Endothelial cell of umbilical vein (primary cell): Measurements from ENCODE around the gene CD2AP. TPM values are rescaled to one million over a fixed set of nuclear protein-coding genes. Genes with fewer than 3 reads are reported as not detected.

Experiments
- BruUV-seq: library from RNA; stranded (reverse); fragments of 400-500 nt; replicated peaks from 2 replicates; lab custom pipeline; 2021; lab: Mats Ljungman, UMichigan
- CTCF ChIA-PET: fragments of 300-600, 350-600 bp; sonication (Branson Sonifier 250); formaldehyde crosslinking; loops from one replicate; lab custom pipeline; 2021; ENCODE audit warnings: antibody characterized with exemption, inconsistent platforms; lab: Charles Lee
- POLR2A ChIA-PET: fragments of 300-600, 350-600 bp; sonication (Branson Sonifier 250); formaldehyde crosslinking; loops from one replicate; lab custom pipeline; 2021; ENCODE audit warnings: antibody characterized with exemption, inconsistent platforms; lab: Charles Lee
- DNase-seq: peaks from one replicate; pipeline ENCODE4 v3.0.0-alpha.2; 2011; ENCODE audit warnings: low read depth, low spot score
- FAIRE-seq: peaks from 2 replicates; lab custom pipeline; 2011; peaks lifted over from hg19 to GRCh38; lab: Jason Lieb, UNC
- H2AFZ ChIP-seq: 2 replicates; pipeline ENCODE4 v1.6.0; 2012; ENCODE audit warnings: low read depth, low read length, control low read depth, inconsistent platforms
- H3K27ac ChIP-seq: 2 replicates; pipeline ENCODE4 v1.5.1; 2011; ENCODE audit warnings: low read depth, mild to moderate bottlenecking, control low read depth, low read length, moderate library complexity; ENCODE audit not compliant: insufficient read depth
- H3K27me3 ChIP-seq, 2 experiments: 2 replicates each; pipeline versions ENCODE4 v1.6.0 to v1.6.1; 2011; ENCODE audit warnings: low read length in 2 of 2, mixed read lengths in 1 of 2; ENCODE audit not compliant: control insufficient read depth in 2 of 2, insufficient read depth in 2 of 2
- H3K36me3 ChIP-seq, 2 experiments: 2 replicates in 1 of 2; 3 replicates in 1 of 2; pipeline ENCODE4 v1.5.1; 2011; ENCODE audit warnings: low read length in 2 of 2, mild to moderate bottlenecking in 1 of 2, moderate library complexity in 1 of 2; ENCODE audit not compliant: control insufficient read depth in 2 of 2, insufficient read depth in 2 of 2; ENCODE audit errors: extremely low read depth in 1 of 2
- H3K4me1 ChIP-seq: 3 replicates; pipeline ENCODE4 v1.5.1; 2011; ENCODE audit warnings: mild to moderate bottlenecking, low read length; ENCODE audit not compliant: control insufficient read depth, insufficient read depth; ENCODE audit errors: extremely low read depth
- H3K4me2 ChIP-seq: 2 replicates; pipeline ENCODE4 v1.6.1; 2011; ENCODE audit warnings: low read length, control low read depth, mixed read lengths; ENCODE audit not compliant: insufficient read depth
- H3K4me3 ChIP-seq, 3 experiments: fragments of 200-600 bp in 1 of 3; sonication (generic), shearing (Covaris generic) in 1 of 3; replicated peaks in 1 of 3; 2 replicates each; pipeline ENCODE4 v1.5.1; 2011 to 2016; ENCODE audit warnings: control low read depth in 3 of 3, low read length in 3 of 3, mild to moderate bottlenecking in 2 of 3, inconsistent platforms in 1 of 3, low read depth in 1 of 3, moderate library complexity in 1 of 3; ENCODE audit not compliant: insufficient read depth in 1 of 3
- H3K79me2 ChIP-seq: 2 replicates; pipeline ENCODE4 v1.6.0; 2012; ENCODE audit warnings: low read length, inconsistent platforms; ENCODE audit not compliant: control insufficient read depth, insufficient read depth
- H3K9ac ChIP-seq: replicated peaks from 2 replicates; pipeline ENCODE3; 2011; ENCODE audit warnings: low read length, control low read depth; ENCODE audit not compliant: insufficient read depth; ENCODE audit errors: extremely low read depth
- H3K9me1 ChIP-seq: replicated peaks from 3 replicates; pipeline ENCODE4 v1.6.0; 2011; ENCODE audit warnings: mild to moderate bottlenecking, low read length; ENCODE audit not compliant: control insufficient read depth, insufficient read depth; ENCODE audit errors: extremely low read depth
- H3K9me3 ChIP-seq: replicated peaks from 2 replicates; pipeline ENCODE4 v1.5.1; 2012; ENCODE audit warnings: low read length, inconsistent platforms; ENCODE audit not compliant: control insufficient read depth, insufficient read depth
- H4K20me1 ChIP-seq: replicated peaks from 2 replicates; pipeline ENCODE3; 2011; ENCODE audit warnings: mild to moderate bottlenecking, low read length; ENCODE audit not compliant: control insufficient read depth, insufficient read depth; ENCODE audit errors: extremely low read depth
- CTCF ChIP-seq, 2 donors: IDR thresholded peaks; 1 replicate in 1 of 2; 2 replicates in 1 of 2; pipeline ENCODE4 v1.5.1; 2011; ENCODE audit warnings: low read length in 2 of 2, mild to moderate bottlenecking in 2 of 2, moderate library complexity in 2 of 2, control low read depth in 1 of 2, inconsistent platforms in 1 of 2, low read depth in 1 of 2; ENCODE audit not compliant: insufficient read depth in 1 of 2; ENCODE audit errors: extremely low read depth in 1 of 2
- EZH2 ChIP-seq: IDR thresholded peaks from 2 replicates; pipeline ENCODE4 v1.6.1; 2012; ENCODE audit warnings: borderline replicate concordance, low read depth, mild to moderate bottlenecking, moderate library complexity, low read length, inconsistent platforms; ENCODE audit not compliant: severe bottlenecking
- FOS ChIP-seq: IDR thresholded peaks from 2 replicates; pipeline ENCODE4 v1.6.1; 2011; ENCODE audit warnings: mild to moderate bottlenecking, low read length, moderate library complexity, borderline replicate concordance; ENCODE audit not compliant: insufficient read depth
- GATA2 ChIP-seq: IDR thresholded peaks from 2 replicates; pipeline ENCODE4 v1.7.0; 2011; ENCODE audit warnings: low read depth, mild to moderate bottlenecking, moderate library complexity, mixed read lengths, low read length; ENCODE audit not compliant: insufficient read length, insufficient read depth
- JUN ChIP-seq: IDR thresholded peaks from 2 replicates; pipeline ENCODE4 v1.6.1; 2011; ENCODE audit warnings: borderline replicate concordance, low read depth; ENCODE audit not compliant: insufficient read length, insufficient read depth
- MYC ChIP-seq: IDR thresholded peaks from one replicate; pipeline ENCODE4 v1.6.1; 2011; ENCODE audit warnings: mild to moderate bottlenecking, low read depth, low read length
- POLR2A ChIP-seq: IDR thresholded peaks from 2 replicates; pipeline ENCODE4 v1.6.1; 2012; ENCODE audit warnings: low read depth, mild to moderate bottlenecking, control low read depth, low read length
- POLR2AphosphoS5 ChIP-seq: IDR thresholded peaks from 2 replicates; pipeline ENCODE4 v1.6.1; 2012; ENCODE audit warnings: low read depth, mild to moderate bottlenecking, control low read depth, low read length, moderate library complexity; ENCODE audit not compliant: insufficient read depth
- dilution Hi-C: fragments of 300-500 bp; cut with MboI; formaldehyde crosslinking; loops from one replicate; pipeline ENCODE4 v1.15.0; 2019; ENCODE audit warnings: low sequenced_read_pairs; ENCODE audit not compliant: extremely low pct_ligation_motif_present
- intact Hi-C: fragments of 100-400 bp; cut with micrococcal nuclease; formaldehyde crosslinking; loops from one replicate; pipeline ENCODE4 v1.10.0; 2022
- polyA plus RNA-seq, 4 experiments: library from polyadenylated mRNA; depleted of rRNA in 3 of 4; stranded (reverse) in 3 of 4; unstranded in 1 of 4; fragments of >200 nt; gene quantifications; 2 replicates each; pipeline versions ENCODE4 v1.2.1 to v1.2.3, GENCODE V29; 2011 to 2012; ENCODE audit warnings: missing spikeins in 1 of 4
- total RNA-seq: library from RNA; stranded (reverse); gene quantifications from 2 replicates; pipeline ENCODE4 v1.2.3, GENCODE V29; 2021
- TF ChIP-seq, protein P1 (sequence below): IDR thresholded peaks from 2 replicates; pipeline ENCODE4 v1.6.1; 2011; ENCODE audit not compliant: insufficient read depth, insufficient read length

The CD2AP gene
- total and polyA plus RNA-seq, 2 donors (not counting 3 experiments of a cell fraction or from before 2014, with no cell fraction given): 4.2 to 39.8 TPM

DNA sequence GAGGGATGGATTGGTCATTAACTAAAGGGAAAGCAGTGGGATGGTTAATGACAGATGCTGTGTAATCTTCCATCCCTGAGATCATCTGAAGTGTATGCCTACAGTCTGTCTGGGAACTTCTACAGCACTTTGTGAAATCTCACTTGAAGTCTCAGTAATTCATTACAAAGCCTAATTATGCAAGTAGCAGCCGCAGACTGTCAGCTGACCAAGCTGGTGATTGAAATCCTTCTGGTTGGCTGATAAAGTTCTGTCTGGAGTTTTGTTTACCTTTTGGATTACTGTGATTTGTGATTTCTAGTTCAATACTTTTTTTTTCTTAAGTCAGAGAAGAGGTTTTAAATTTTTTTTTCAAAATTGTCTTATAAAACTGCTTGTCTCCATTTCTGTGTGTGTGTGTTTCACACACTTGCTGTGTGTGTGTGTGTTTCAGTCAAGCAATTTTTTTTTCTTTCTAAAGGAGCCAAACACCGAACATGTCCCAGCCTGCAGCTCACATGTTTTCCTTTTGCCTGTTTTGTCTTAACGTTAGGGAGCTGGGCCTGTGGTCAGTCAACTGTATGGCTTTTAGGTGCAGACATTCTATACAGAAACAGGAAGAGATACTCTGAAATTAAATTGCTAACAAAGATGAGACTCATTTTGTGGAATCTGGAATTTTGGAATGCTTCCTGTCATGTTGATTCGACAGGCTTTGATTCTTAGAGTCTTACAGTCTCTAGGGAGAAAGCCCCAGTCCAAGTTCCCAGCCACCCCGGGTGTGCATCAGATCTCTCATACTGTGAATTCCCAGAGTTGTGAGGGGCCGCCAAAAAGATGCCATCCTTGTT, 192.3 kb downstream of the CD2AP start:
- Histone ChIP-seq H3K4me2 (no peak overlapping the region), H3K79me2 (no peaks in the 10 kb centered on the region), H3K4me1 (no peaks in the 10 kb centered on the region), H3K9me1 (no peaks in the 10 kb centered on the region), H3K36me3 (no peaks in the 10 kb centered on the region), H3K4me3 (no peak overlapping the region), H3K27me3 (peaks cover 0 to 2% of the 10 kb centered on the region in 2 experiments), H3K9ac (no peak overlapping the region), H2AFZ (no peak overlapping the region), H4K20me1 (no peaks in the 10 kb centered on the region), H3K27ac (no peak overlapping the region), H3K9me3 (no peaks in the 10 kb centered on the region)
- TF ChIP-seq POLR2A: no peak
- no peak for TF ChIP-seq MYC
- TF ChIP-seq GATA2: no peak
- TF ChIP-seq JUN: no peak
- TF ChIP-seq EZH2: no peak
- no peak for TF ChIP-seq FOS
- TF ChIP-seq, protein P1, sequence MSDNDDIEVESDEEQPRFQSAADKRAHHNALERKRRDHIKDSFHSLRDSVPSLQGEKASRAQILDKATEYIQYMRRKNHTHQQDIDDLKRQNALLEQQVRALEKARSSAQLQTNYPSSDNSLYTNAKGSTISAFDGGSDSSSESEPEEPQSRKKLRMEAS: no peak
- no peak for TF ChIP-seq CTCF (IDR thresholded peaks at IDR 0.05; ENCODE audit: extremely low read depth in 1 of 2, insufficient read depth in 1 of 2, low read depth in 1 of 2, low read length in 2 of 2)
- no peak for TF ChIP-seq POLR2AphosphoS5
- ChIA-PET CTCF (no interaction called here), POLR2A (no interaction called here)
- FAIRE-seq: no peak
- no TSS peak for BruUV-seq
- intact Hi-C loops (no loop called here), dilution Hi-C loops (no loop called here)
- no peak for DNase-seq
